ENCODE measurements around the gene SAXO1.
"Not testable (repeated sequence)": the region's sequence is repeated elsewhere in the genome, so short reads cannot be mapped to it uniquely, and the experiment has no call there.

Gene SAXO1

DNA sequence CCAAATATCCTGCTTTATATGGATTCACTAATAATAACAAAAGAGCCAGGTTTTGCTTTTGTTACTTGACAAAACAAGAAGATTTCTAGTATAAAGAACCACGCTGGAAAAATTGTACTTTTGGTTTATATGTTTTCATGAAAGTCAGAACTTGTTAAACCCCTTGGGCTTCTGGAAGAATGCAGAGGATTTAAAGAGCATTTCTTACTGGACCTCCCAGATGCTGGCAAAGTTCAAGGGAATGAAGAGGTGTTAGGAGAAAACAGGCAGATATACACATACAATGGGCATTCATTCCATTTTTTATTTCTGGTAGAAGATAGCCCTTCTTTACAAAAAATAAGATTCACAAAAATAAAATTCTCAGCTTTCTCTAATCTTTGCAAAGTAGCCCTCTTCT lies 61.1 kb downstream of the SAXO1 start:
- FAIRE-seq (no peak), DNase-seq (ENCODE audit: insufficient read length, low spot score) (no peak)

GRCh38 chr9:18971404-18971803 lies 61.6 kb downstream of the SAXO1 start:
- no peak for FAIRE-seq
- no peak for DNase-seq (ENCODE audit: insufficient read length, low spot score)

- FAIRE-seq = no peak
- DNase-seq (ENCODE audit: insufficient read length, low spot score) = no peak
Observed at GRCh38 chr9:18970393-18970792, 62.6 kb downstream of the SAXO1 start.

- DNase-seq (ENCODE audit: insufficient read length, low spot score) (no peak), FAIRE-seq (no peak)
Observed at GRCh38 chr9:18969128-18969527, 63.9 kb downstream of the SAXO1 start.

DNA sequence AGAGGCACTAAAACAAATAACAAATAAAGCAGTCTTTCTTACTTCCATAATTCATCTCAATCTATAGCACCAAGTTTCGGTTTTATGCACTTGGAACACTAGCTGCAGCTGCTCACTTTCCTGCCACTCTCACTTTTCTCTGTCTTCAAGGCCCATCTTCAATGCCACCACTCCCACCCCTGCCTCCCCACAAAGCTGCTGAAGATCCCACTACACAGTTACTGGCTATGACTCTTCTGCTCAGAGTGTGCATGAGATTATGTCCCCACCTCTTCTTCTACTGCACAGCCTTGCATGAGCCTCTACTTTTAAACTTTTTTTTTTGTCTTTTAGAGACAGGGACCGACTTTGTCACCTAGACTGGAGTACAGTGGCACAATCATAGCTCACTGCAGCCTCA lies 77.4 kb downstream of the SAXO1 start:
- FAIRE-seq = no peak
- DNase-seq (ENCODE audit: insufficient read length, low spot score) = no peak

DNA sequence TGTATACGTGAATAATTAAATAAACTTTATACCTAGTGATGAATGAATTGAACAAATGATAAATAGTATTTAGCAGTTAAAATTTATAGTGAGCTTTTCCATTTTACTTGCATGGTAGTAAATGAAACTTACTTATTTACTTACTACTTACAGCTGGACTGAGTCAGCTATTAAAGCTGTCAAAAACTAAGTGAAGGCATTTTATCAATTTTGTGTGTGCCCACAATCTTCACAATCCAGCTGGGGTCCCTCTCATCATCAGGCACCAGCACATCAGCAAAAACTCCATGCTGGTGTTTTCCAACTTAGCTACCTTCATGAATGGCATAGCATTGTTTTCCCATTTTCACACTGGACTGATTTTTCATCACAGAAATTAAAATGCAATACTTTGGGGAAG lies 81.1 kb downstream of the SAXO1 start:
- DNase-seq (ENCODE audit: insufficient read length, low spot score) (no peak), FAIRE-seq (no peak)

DNA sequence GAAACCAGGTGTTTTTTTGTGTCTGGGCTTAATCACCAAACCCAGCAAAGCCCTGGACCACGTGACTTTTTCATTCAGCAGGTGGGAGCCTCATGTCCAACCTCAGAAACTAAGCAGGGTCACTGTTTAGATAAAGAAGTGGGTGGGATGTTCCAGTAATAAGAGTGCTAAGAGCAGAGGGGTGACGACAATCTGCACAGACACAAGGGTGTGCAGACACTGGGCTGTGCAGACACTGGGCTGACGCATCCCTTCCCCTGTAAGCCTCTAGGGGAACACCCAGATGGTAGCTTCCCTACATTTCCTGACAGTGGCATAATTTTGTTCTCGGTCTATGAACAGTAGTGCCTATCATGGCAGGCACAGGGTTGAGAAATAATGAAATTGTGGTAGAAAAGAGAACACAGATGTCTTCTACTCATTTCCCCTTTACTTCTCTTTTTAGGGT lies 85.1 kb downstream of the SAXO1 start:
- DNase-seq (ENCODE audit: insufficient read length, low spot score) = no peak

GRCh38 chr9:18942801-18943200 lies 90.2 kb downstream of the SAXO1 start:
- FAIRE-seq (no peak), DNase-seq (ENCODE audit: insufficient read length, low spot score) (no peak)

More for the DNA sequence above, 85.1 kb downstream of the SAXO1 start:
- FAIRE-seq = no peak

DNA sequence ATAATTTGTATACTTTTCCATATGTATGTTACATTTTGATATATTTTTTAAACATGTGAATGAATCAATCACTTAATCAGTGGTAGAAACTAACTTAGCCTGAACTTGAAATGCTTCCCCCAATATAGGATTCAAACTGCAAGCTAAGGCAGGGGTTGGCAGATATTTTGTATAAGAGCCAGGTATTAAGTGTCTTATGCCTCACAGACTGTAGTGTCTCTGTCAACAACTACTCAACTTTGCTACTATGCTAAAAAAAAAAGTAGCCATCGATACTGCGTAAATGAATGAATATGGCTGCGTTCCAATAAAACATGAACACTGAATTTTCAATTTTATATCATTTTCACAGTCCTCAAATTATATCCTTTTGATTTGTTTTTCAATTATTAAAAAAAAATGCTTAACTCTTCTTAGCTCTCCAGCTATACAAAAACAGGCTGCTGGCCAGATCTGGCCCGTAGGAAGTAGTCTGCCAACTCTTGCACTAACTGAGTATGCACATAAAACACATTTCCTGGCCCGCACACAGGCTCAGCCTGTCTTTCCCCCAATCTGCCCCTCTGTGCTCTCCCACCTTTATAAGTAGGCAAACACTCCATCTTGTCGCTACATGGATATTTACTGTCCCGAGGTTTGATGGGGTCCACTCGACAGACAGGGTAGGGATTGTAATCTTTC lies 91.8 kb downstream of the SAXO1 start:
- FAIRE-seq (no peak), DNase-seq (ENCODE audit: insufficient read length, low spot score) (no peak)

DNA sequence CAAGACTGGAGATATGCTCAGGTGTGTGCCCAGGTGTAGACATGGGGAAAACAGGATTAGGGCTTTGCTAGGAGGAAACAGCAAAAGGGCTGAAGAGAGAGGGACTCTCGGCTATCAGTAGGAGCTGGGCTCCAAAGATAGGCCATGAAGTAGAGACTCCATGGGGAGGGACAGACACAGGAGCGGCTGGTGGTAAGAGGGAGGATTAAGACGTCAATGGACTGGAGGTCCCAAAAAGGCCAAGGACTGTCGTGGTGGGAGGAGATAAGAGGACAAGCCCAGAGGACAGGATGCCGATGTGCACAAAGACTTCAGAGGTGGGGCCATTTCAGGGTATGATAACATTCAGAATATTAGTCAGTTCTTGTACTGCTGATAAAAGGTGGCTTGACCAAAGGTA lies 93.1 kb downstream of the SAXO1 start:
- FAIRE-seq = no peak
- no peak for DNase-seq (ENCODE audit: insufficient read length, low spot score)

DNA sequence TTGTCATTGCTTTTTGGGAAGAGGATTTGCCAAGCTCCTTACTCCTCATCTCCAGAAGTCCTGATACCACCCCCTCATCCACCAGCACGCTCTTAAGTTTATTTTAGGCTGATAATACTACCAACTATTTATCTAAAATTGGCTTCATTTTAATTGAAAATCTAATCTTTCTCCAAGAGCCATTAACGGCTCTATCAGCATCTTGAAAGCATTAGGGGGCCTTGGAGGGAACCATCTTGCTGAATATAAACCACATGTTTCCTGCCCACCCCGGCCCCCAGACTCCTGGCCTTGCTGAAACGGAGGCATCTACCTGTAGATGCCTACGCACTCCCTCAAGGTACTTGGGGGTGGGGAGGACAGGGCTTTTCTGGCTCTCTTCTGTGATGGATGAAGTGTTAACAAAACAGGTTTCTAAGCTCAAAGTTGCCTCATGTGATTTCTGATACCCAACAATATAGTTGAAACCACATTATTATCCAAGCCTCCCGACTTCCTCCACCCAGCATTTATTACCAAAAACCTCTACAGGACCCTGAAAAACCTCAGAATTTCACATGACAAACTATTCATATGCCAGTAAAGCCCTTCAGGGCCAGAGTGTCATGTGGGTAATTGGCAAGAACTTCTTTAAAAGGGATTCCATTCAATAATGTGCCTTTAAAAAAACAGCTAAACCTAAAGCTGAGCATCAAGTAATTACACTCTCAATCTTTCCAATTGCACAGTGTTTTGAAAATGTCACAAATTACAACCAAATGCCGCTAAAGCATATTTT lies 96.7 kb downstream of the SAXO1 start:
- no peak for FAIRE-seq

GRCh38 chr9:18935541-18935940 lies 97.5 kb downstream of the SAXO1 start:
- no peak for DNase-seq (ENCODE audit: insufficient read length, low spot score)

More for the DNA sequence above, 96.7 kb downstream of the SAXO1 start:
- DNase-seq (ENCODE audit: insufficient read length, low spot score) = no peak

DNA sequence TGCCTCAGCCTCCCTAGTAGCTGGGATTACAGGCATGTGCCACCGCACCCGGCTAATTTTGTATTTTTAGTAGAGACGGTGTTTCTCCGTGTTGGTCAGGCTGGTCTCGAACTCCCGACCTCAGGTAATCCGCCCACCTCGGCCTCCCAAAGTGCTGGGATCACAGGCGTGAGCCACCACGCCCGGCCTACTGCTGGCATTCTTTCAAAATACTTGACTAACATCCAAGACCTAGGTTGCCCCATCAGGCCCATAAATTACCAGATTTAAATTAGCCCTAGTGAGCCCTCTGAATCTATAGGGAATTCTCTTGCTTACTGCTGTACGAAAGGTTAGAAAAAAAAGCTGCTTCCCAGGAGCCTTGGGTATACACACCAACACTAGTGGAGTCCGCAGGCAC lies 102.4 kb downstream of the SAXO1 start:
- FAIRE-seq; DNase-seq (ENCODE audit: insufficient read length, low spot score): not testable (repeated sequence)

More at GRCh38 chr9:18935541-18935940, 97.5 kb downstream of the SAXO1 start:
- FAIRE-seq = no peak

GRCh38 chr9:18928711-18929110 lies 104.3 kb downstream of the SAXO1 start:
- no peak for FAIRE-seq

GRCh38 chr9:18926513-18926912 lies 106.5 kb downstream of the SAXO1 start:
- FAIRE-seq = no peak
- no peak for DNase-seq (ENCODE audit: insufficient read length, low spot score)

More at GRCh38 chr9:18928711-18929110, 104.3 kb downstream of the SAXO1 start:
- no peak for DNase-seq (ENCODE audit: insufficient read length, low spot score)

DNA sequence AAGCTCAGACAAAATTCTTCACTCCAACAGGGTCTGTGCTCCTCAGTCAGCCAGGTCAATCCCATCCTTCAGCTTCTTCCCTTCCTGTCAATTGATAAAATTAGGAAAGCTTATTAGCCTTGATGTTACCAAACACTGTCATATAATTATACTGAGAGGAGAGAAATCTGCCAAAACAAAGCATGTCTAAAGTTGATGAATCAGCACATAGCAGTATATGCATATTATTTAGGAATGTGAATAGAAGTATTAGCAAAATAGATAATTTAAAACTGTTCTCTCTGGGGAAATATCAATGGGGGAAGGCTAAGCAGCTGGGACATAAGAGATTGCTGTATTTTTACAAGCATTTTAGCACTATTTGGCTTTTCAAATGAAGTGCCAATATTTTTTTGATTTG lies 107.1 kb downstream of the SAXO1 start:
- DNase-seq (ENCODE audit: insufficient read length, low spot score) (no peak), FAIRE-seq (no peak)

DNA sequence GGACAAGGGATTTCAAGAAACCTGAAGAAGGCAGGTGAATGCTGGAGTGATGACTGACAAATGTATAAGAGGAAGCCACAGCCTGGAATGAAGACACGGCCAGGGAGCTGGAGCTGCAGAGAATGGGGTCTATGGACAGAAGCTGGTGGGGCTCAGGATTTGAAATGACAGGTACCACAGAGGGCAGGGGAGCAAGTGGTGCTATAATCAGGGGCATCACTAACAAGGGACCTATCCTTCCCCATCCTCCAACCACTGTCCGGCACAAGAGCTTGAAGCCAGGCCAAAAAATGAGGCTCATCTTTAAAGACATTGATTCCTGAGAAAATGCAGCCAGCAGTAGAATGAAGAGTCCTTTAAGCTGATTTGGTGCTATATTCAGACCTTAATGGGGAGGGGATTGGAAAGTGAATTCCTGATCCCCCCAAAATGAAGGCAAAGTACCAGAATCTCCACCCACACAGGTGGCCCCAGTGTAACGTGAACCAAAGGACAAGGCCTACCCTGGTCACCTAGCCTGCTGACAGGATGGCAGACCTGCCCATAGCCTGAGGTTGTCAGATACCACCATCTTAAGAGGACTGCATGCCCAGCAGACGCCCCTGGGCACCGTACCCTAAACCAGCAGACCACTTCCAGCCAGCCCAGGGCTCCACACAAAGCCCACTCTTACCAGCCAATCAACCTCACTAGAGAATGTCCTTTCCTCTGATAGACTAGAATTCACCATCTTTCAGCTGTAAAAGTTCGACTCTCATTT lies 109.2 kb downstream of the SAXO1 start:
- DNase-seq (ENCODE audit: insufficient read length, low spot score) = no peak
- no peak for FAIRE-seq

- no peak for DNase-seq (ENCODE audit: insufficient read length, low spot score)
- no peak for FAIRE-seq
Observed at GRCh38 chr9:18923167-18923566, 109.8 kb downstream of the SAXO1 start.

- no peak for FAIRE-seq
- DNase-seq (ENCODE audit: insufficient read length, low spot score) = no peak
Observed at GRCh38 chr9:18922161-18922885, 110.7 kb downstream of the SAXO1 start.

DNA sequence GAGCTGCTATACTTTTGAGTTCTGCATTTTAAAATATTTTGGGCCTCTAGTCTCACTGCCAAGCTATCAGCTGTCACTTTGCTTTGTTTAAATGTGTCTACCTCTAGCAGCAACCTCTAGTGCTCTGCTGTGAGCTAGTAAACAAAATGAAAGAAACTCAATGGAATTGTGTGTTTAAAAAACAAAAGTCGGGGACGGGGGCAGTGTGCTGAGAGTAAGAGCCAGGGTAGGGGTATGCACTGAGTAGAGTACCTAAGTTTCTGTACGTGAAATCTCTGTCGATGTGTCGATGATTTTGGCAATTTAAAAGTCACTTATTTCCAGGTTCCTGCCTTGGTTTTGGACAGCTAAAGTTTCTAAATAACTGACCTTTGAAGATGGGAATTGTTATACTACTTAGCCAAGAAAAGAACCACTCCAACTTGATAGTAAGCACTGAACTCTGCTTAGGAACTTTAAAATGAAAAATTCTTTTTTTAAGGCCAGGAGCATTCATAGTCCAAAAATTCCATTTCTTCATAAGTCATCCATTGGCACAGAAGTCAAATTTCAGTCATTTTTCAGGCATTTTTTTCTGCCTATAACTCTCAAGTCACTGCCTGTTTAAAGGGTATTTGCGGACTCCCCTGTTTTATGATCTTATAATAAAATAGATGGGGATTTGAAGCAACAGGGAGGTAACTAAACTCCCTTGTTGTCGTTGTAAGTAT lies 111.5 kb downstream of the SAXO1 start:
- FAIRE-seq (no peak), DNase-seq (ENCODE audit: insufficient read length, low spot score) (no peak)

Measured in HTR-8/SVneo (cell line).